Measurements from ENCODE around the gene PUDP. TPM values are rescaled to one million over a fixed set of nuclear protein-coding genes. Genes with fewer than 3 reads are reported as not detected.

PUDP gene
- polyA plus RNA-seq, 1 donor from 2014 or later, result 18.2 TPM

GRCh38 chrX:7076245-7076661, 71.7 kb downstream of the PUDP start:
- Histone ChIP-seq H3K9me3 (ENCODE audit: low read length) (no peaks in the 10 kb centered on the region), H3F3A (ENCODE audit: insufficient read depth, low read length, poor library complexity, severe bottlenecking) (no peaks in the 10 kb centered on the region)

GRCh38 chrX:7074908-7075204, 73.1 kb downstream of the PUDP start:
- Histone ChIP-seq H3K27ac (ENCODE audit: low read length) (no peak overlapping the region), H3F3A (ENCODE audit: insufficient read depth, low read length, poor library complexity, severe bottlenecking) (no peaks in the 10 kb centered on the region), H3K36me3 (ENCODE audit: insufficient read depth, low read length) (no peaks in the 10 kb centered on the region), H3K9me2 (ENCODE audit: insufficient read depth, low read length) (no peaks in the 10 kb centered on the region), H4K20me1 (ENCODE audit: insufficient read depth) (no peaks in the 10 kb centered on the region), H2AFZ (ENCODE audit: low read depth, low read length) (no peak overlapping the region), H3K4me3 (ENCODE audit: low read length) (no peak overlapping the region), H3K4me2 (ENCODE audit: low read length) (no peak overlapping the region), H3K27me3 (ENCODE audit: insufficient read depth, low read depth, low read length) (no peaks in the 10 kb centered on the region), H3K79me2 (replicated peaks; ENCODE audit: insufficient read depth, low read length) (no peaks in the 10 kb centered on the region), H3K9ac (ENCODE audit: low read length) (no peak overlapping the region), H3K9me3 (ENCODE audit: low read length) (no peaks in the 10 kb centered on the region)
- TF ChIP-seq SMC3 (conservative IDR thresholded peaks at IDR 0.05; ENCODE audit: poor library complexity) (no peak), EP300 (conservative IDR thresholded peaks at IDR 0.05; ENCODE audit: poor library complexity, severe bottlenecking) (no peak), MXI1 (conservative IDR thresholded peaks at IDR 0.05; ENCODE audit: poor library complexity, severe bottlenecking) (no peak), POLR2AphosphoS5 (IDR thresholded peaks at IDR 0.05) (no peak), TAF1 (IDR thresholded peaks at IDR 0.05; ENCODE audit: low read depth) (no peak)
- TF ChIP-seq, protein P1, sequence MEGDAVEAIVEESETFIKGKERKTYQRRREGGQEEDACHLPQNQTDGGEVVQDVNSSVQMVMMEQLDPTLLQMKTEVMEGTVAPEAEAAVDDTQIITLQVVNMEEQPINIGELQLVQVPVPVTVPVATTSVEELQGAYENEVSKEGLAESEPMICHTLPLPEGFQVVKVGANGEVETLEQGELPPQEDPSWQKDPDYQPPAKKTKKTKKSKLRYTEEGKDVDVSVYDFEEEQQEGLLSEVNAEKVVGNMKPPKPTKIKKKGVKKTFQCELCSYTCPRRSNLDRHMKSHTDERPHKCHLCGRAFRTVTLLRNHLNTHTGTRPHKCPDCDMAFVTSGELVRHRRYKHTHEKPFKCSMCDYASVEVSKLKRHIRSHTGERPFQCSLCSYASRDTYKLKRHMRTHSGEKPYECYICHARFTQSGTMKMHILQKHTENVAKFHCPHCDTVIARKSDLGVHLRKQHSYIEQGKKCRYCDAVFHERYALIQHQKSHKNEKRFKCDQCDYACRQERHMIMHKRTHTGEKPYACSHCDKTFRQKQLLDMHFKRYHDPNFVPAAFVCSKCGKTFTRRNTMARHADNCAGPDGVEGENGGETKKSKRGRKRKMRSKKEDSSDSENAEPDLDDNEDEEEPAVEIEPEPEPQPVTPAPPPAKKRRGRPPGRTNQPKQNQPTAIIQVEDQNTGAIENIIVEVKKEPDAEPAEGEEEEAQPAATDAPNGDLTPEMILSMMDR (IDR thresholded peaks at IDR 0.05; ENCODE audit: poor library complexity, severe bottlenecking), result no peak

More at GRCh38 chrX:7076245-7076661, 71.7 kb downstream of the PUDP start:
- H3K4me2 ChIP-seq (ENCODE audit: low read length), result no peak overlapping the region
- no peak overlapping the region for H3K9ac ChIP-seq (ENCODE audit: low read length)
- no peaks in the 10 kb centered on the region for H3K79me2 ChIP-seq (replicated peaks; ENCODE audit: insufficient read depth, low read length)
- H3K4me3 ChIP-seq (ENCODE audit: low read length), result no peak overlapping the region
- no peak overlapping the region for H3K27ac ChIP-seq (ENCODE audit: low read length)
- H4K20me1 ChIP-seq (ENCODE audit: insufficient read depth), result no peaks in the 10 kb centered on the region
- H2AFZ ChIP-seq (ENCODE audit: low read depth, low read length), result no peak overlapping the region
- TF ChIP-seq, protein P1 (IDR thresholded peaks at IDR 0.05; ENCODE audit: poor library complexity, severe bottlenecking), result no peak
- TF ChIP-seq EZH2 (IDR thresholded peaks at IDR 0.05; ENCODE audit: borderline replicate concordance, insufficient read depth, low read length, poor library complexity, severe bottlenecking) (no peak), RAD21 (conservative IDR thresholded peaks at IDR 0.05) (no peak), EP300 (conservative IDR thresholded peaks at IDR 0.05; ENCODE audit: poor library complexity, severe bottlenecking) (no peak), MXI1 (conservative IDR thresholded peaks at IDR 0.05; ENCODE audit: poor library complexity, severe bottlenecking) (no peak), TAF1 (IDR thresholded peaks at IDR 0.05; ENCODE audit: low read depth) (no peak), SMC3 (conservative IDR thresholded peaks at IDR 0.05; ENCODE audit: poor library complexity) (no peak), REST (IDR thresholded peaks at IDR 0.05; ENCODE audit: borderline replicate concordance) (no peak), POLR2AphosphoS5 (IDR thresholded peaks at IDR 0.05) (no peak)
- H3K9me2 ChIP-seq (ENCODE audit: insufficient read depth, low read length), result no peaks in the 10 kb centered on the region
- H3K27me3 ChIP-seq (ENCODE audit: insufficient read depth, low read depth, low read length), result no peaks in the 10 kb centered on the region
- no peaks in the 10 kb centered on the region for H3K36me3 ChIP-seq (ENCODE audit: insufficient read depth, low read length)

All from neural cell (in vitro differentiated cells).